A549 (cell line): ENCODE measurements around the gene NKX6-2. TPM values are rescaled to one million over a fixed set of nuclear protein-coding genes. Genes with fewer than 3 reads are reported as not detected.

Source experiments
- ATAC-seq, 2 experiments: fragments of 200-7000 bp in 1 of 2; fragments of >200 bp in 1 of 2; cut with Nextera tagmentation in 1 of 2; cut with Tn5 transposase in 1 of 2; 3 replicates each; pipeline versions ENCODE4 v1.8.0 to v1.9.1; 2018 to 2020; ENCODE audit warnings: mild to moderate bottlenecking in 1 of 2, moderate library complexity in 1 of 2
- CTCF ChIA-PET: fragments of 300-600 bp; sonication (Branson Sonifier 250); formaldehyde crosslinking; extraction: SDS; loops from one replicate; lab custom pipeline; 2021; ENCODE audit warnings: antibody characterized with exemption, inconsistent platforms; lab: Yijun Ruan, JAX
- POLR2A ChIA-PET: fragments of 350-600 bp; formaldehyde crosslinking; extraction: SDS; loops from one replicate; lab custom pipeline; 2021; ENCODE audit warnings: antibody characterized with exemption, inconsistent platforms; lab: Yijun Ruan, JAX
- DNase-seq, 2 experiments: peaks; one replicate each; pipeline versions ENCODE4 v3.0.0 to v3.0.0-alpha.2; 2011 to 2016; ENCODE audit warnings: low read depth in 1 of 2, low spot score in 1 of 2
- FAIRE-seq: peaks from 2 replicates; lab custom pipeline; 2011; peaks lifted over from hg19 to GRCh38; lab: Jason Lieb, UNC
- H3K27ac ChIP-seq, 2 experiments: fragments of >200 bp; sonication (Bioruptor Twin); formaldehyde crosslinking; 3 replicates each; pipeline ENCODE4 v1.5.1; 2016 to 2017
- H3K4me1 ChIP-seq: fragments of >200 bp; sonication (Bioruptor Twin); formaldehyde crosslinking; 3 replicates; pipeline ENCODE4 v1.6.1; 2016
- H3K4me2 ChIP-seq: fragments of >200 bp; sonication (Bioruptor Twin); formaldehyde crosslinking; 3 replicates; pipeline ENCODE4 v1.6.1; 2016
- H3K4me3 ChIP-seq: fragments of >200 bp; sonication (Bioruptor Twin); formaldehyde crosslinking; 3 replicates; pipeline ENCODE4 v1.5.1; 2016
- H3K9me3 ChIP-seq: fragments of >200 bp; sonication (Bioruptor Twin); formaldehyde crosslinking; 3 replicates; pipeline ENCODE4 v1.6.1; 2016
- BCL3 ChIP-seq: fragments of >200 bp; sonication (Bioruptor Twin); formaldehyde crosslinking; IDR thresholded peaks from 3 replicates; pipeline ENCODE4 v1.6.1; 2016
- BHLHE40 ChIP-seq: IDR thresholded peaks from 2 replicates; pipeline ENCODE4 v1.6.1; 2012; ENCODE audit warnings: low read depth, low read length, inconsistent platforms
- FOSL2 ChIP-seq, 2 experiments: fragments of 450-650 bp in 1 of 2; fragments of >200 bp in 1 of 2; sonication (Bioruptor Twin) in 1 of 2; formaldehyde crosslinking; IDR thresholded peaks; 2 replicates each; pipeline versions ENCODE4 v1.5.0 to v1.6.1; 2016 to 2020; ENCODE audit warnings: mild to moderate bottlenecking in 1 of 2, moderate library complexity in 1 of 2
- GATA3 ChIP-seq: IDR thresholded peaks from 2 replicates; pipeline ENCODE4 v1.6.1; 2012; ENCODE audit warnings: borderline replicate concordance
- HES2 ChIP-seq: fragments of >200 bp; sonication (Bioruptor Twin); formaldehyde crosslinking; IDR thresholded peaks from 2 replicates; pipeline ENCODE4 v1.6.1; 2016
- HMGXB4 ChIP-seq: fragments of 250-450 bp; sonication (Bioruptor Pico); IDR thresholded peaks from 2 replicates; pipeline ENCODE4 v1.5.0; 2021; ENCODE audit warnings: mild to moderate bottlenecking, moderate library complexity, borderline replicate concordance
- JUN ChIP-seq, 2 experiments: fragments of >200 bp; sonication (Bioruptor Twin); formaldehyde crosslinking; IDR thresholded peaks; 2 replicates in 1 of 2; 3 replicates in 1 of 2; pipeline ENCODE4 v1.6.1; 2016 to 2017
- MAZ ChIP-seq: fragments of 150-350 bp; IDR thresholded peaks from 2 replicates; pipeline ENCODE4 v1.6.1; 2014; ENCODE audit warnings: antibody characterized with exemption, low read depth, low read length, borderline replicate concordance
- REST ChIP-seq: fragments of 200-600 bp; sonication (generic); IDR thresholded peaks from 2 replicates; pipeline ENCODE4 v1.6.1; 2016; ENCODE audit warnings: antibody characterized with exemption, mild to moderate bottlenecking, moderate library complexity
- ZSCAN20 ChIP-seq: fragments of 250-450 bp; sonication (Bioruptor Pico); IDR thresholded peaks from 2 replicates; pipeline ENCODE4 v1.8.0; 2022; ENCODE audit warnings: mild to moderate bottlenecking, moderate library complexity
- WGBS: methylation state at CpG from one replicate; pipeline ENCODE4 v1.1.6; 2017; ENCODE audit errors: missing lambda C conversion rate; 5-methylcytosine and 5-hydroxymethylcytosine counted together
- polyA plus RNA-seq, 4 experiments: library from polyadenylated mRNA; depleted of rRNA in 3 of 4; stranded (reverse); fragments of >200 nt; fragmentation: RNase III in 1 of 4; extraction: RNeasy Plus Mini Kit Qiagen cat#74134 plus additional on column Dnase treatment in 1 of 4; gene quantifications; 2 replicates in 3 of 4; 3 replicates in 1 of 4; pipeline ENCODE4 v1.2.3, GENCODE V29; 2011 to 2017

The NKX6-2 gene
- polyA plus RNA-seq, 2 of the 4 experiments (the other 2 are of a cell fraction) = not detected

- no peak overlapping the region for H3K4me2 ChIP-seq
- no peak for DNase-seq
- no peak overlapping the region for H3K27ac ChIP-seq
- no peak for FAIRE-seq
- peaks cover 10% of the 10 kb centered on the region for H3K9me3 ChIP-seq
- 57% methylated on average over 18 of the region's 18 CpGs for WGBS
- TF ChIP-seq BCL3 = no peak
- no peak overlapping the region for H3K4me3 ChIP-seq
- no peaks in the 10 kb centered on the region for H3K4me1 ChIP-seq
- POLR2A ChIA-PET = no interaction called here
- no peak for ATAC-seq
- CTCF ChIA-PET = interaction anchor here (0.7 to 2.2 kb wide), 3 partner anchors 13 to 161 kb away, joined by 3 to 6 read pairs (median 3); no protein-coding TSS in a partner anchor
Measured at GRCh38 chr10:132815168-132815857, 29.4 kb upstream of the NKX6-2 start.

GRCh38 chr10:132814469-132814856 is 28.5 kb upstream of the NKX6-2 start:
- TF ChIP-seq ZSCAN20 (CRISPR knock-in tag) = no peak
- TF ChIP-seq FOSL2 (IDR thresholded peaks at IDR 0.05) = no peak
- no peak for TF ChIP-seq FOSL2 (CRISPR knock-in tag; IDR thresholded peaks at IDR 0.05)
- no peak for TF ChIP-seq MAZ
- no peak for TF ChIP-seq BHLHE40
- no peak for TF ChIP-seq GATA3
- FAIRE-seq = no peak
- no peak for DNase-seq
- Histone ChIP-seq H3K4me1 (no peaks in the 10 kb centered on the region), H3K9me3 (peaks cover 3% of the 10 kb centered on the region; the same call in 2 of the 3 replicates), H3K27ac (no peak overlapping the region), H3K4me2 (no peak overlapping the region), H3K4me3 (no peak overlapping the region)
- no peak for ATAC-seq
- 62% methylated on average over 7 of the region's 16 CpGs for WGBS
- ChIA-PET CTCF (interaction anchor here (0.9 kb wide), 1 partner anchor 72 kb away, joined by 3 read pairs; no protein-coding TSS in a partner anchor), POLR2A (no interaction called here)

GRCh38 chr10:132813560-132814468 is 27.9 kb upstream of the NKX6-2 start:
- DNase-seq = no peak
- Histone ChIP-seq H3K4me3 (no peak overlapping the region), H3K9me3 (no peaks in the 10 kb centered on the region; the same call in 2 of the 3 replicates)
- POLR2A ChIA-PET = no interaction called here
- TF ChIP-seq REST = no peak
- TF ChIP-seq HES2 = no peak
- no peak for TF ChIP-seq JUN (IDR thresholded peaks at IDR 0.05)
- TF ChIP-seq HMGXB4 (CRISPR knock-in tag) = no peak
- TF ChIP-seq, all 56 proteins: peak for 0
- FAIRE-seq = no peak
- Histone ChIP-seq H3K4me2 (no peak overlapping the region), H3K27ac (no peak overlapping the region), H3K4me1 (no peaks in the 10 kb centered on the region)
- WGBS = 18% methylated on average over 13 of the region's 28 CpGs
- CTCF ChIA-PET = no interaction called here
- no peak for ATAC-seq
